Stimulated activated CD4-positive, alpha-beta T cell treated with anti-CD3 and anti-CD28 coated beads, Interleukin-4, amount 100 ng/mL, for 4 hours (primary cell): ENCODE measurements around the gene NCKAP5.

Experiments used
- DNase-seq, 2 experiments: peaks; one replicate each; pipeline ENCODE4 v3.0.0-alpha.2; 2020

NCKAP5 gene

GRCh38 chr2:132911726-132912724, 656.2 kb downstream of the NCKAP5 start:
- no peak for DNase-seq

GRCh38 chr2:132910432-132910831, 657.8 kb downstream of the NCKAP5 start:
- no peak for DNase-seq

GRCh38 chr2:132909427-132909826, 658.8 kb downstream of the NCKAP5 start:
- DNase-seq = no peak

- DNase-seq = no peak
These were observed 664.0 kb downstream of the NCKAP5 start for GRCh38 chr2:132904142-132904842.

GRCh38 chr2:132902626-132903025, 665.6 kb downstream of the NCKAP5 start:
- DNase-seq = no peak

- DNase-seq = no peak
These were observed 666.6 kb downstream of the NCKAP5 start for GRCh38 chr2:132901661-132902060.

- DNase-seq = no peak
These were observed 671.2 kb downstream of the NCKAP5 start for GRCh38 chr2:132897111-132897510.

GRCh38 chr2:132896073-132896472, 672.2 kb downstream of the NCKAP5 start:
- no peak for DNase-seq

- no peak for DNase-seq
These were observed 676.8 kb downstream of the NCKAP5 start for GRCh38 chr2:132891498-132891897.

GRCh38 chr2:132886574-132886973, 681.7 kb downstream of the NCKAP5 start:
- DNase-seq = no peak

- no peak for DNase-seq
These were observed 683.6 kb downstream of the NCKAP5 start for GRCh38 chr2:132884705-132885104.

- no peak for DNase-seq
These were observed 684.0 kb downstream of the NCKAP5 start for GRCh38 chr2:132884292-132884691.

- DNase-seq = no peak
These were observed 684.8 kb downstream of the NCKAP5 start for GRCh38 chr2:132883430-132883829.

- DNase-seq = no peak
These were observed 686.7 kb downstream of the NCKAP5 start for GRCh38 chr2:132881546-132881945.

GRCh38 chr2:132877923-132878322, 690.3 kb downstream of the NCKAP5 start:
- no peak for DNase-seq

GRCh38 chr2:132876745-132877391, 691.4 kb downstream of the NCKAP5 start:
- DNase-seq = no peak

GRCh38 chr2:132875193-132875592, 693.1 kb downstream of the NCKAP5 start:
- no peak for DNase-seq

- no peak for DNase-seq
These were observed 694.5 kb downstream of the NCKAP5 start for GRCh38 chr2:132873738-132874137.

GRCh38 chr2:132871831-132872230, 696.4 kb downstream of the NCKAP5 start:
- no peak for DNase-seq

- no peak for DNase-seq
These were observed 704.3 kb downstream of the NCKAP5 start for GRCh38 chr2:132863961-132864360.

- DNase-seq = no peak
These were observed 708.0 kb downstream of the NCKAP5 start for GRCh38 chr2:132860220-132860619.

GRCh38 chr2:132859590-132859989, 708.7 kb downstream of the NCKAP5 start:
- no peak for DNase-seq

GRCh38 chr2:132857319-132857718, 710.9 kb downstream of the NCKAP5 start:
- no peak for DNase-seq
